ENCODE measurements around the gene OR51L1.

GRCh38 chr11:5036669-5037068 is 42.0 kb downstream of the OR51L1 start:
- TF ChIP-seq CTCF (IDR thresholded peaks at IDR 0.05) (no peak), POLR2A (IDR thresholded peaks at IDR 0.05) (no peak)

Measured in thyroid gland (tissue), 4 donors.